A549 (cell line): Measurements from ENCODE around the gene SAT1.

ENCODE experiments used
- BHLHE40 ChIP-seq: IDR thresholded peaks from 2 replicates; pipeline ENCODE4 v1.6.1; 2012; ENCODE audit warnings: low read depth, low read length, inconsistent platforms
- CBX2 ChIP-seq: fragments of 200-600 bp; sonication (generic); IDR thresholded peaks from 2 replicates; pipeline ENCODE4 v1.6.1; 2016; ENCODE audit warnings: low read depth, mild to moderate bottlenecking, borderline replicate concordance
- CTCF ChIP-seq: fragments of >200 bp; sonication (Bioruptor Twin); formaldehyde crosslinking; IDR thresholded peaks from 3 replicates; pipeline ENCODE4 v1.5.1; 2016
- EP300 ChIP-seq, 2 experiments: fragments of >200 bp; sonication (Bioruptor Twin); formaldehyde crosslinking; IDR thresholded peaks; 2 replicates in 1 of 2; 3 replicates in 1 of 2; pipeline ENCODE4 v1.6.1; 2016 to 2017
- FOSL2 ChIP-seq, 2 experiments: fragments of 450-650 bp in 1 of 2; fragments of >200 bp in 1 of 2; sonication (Bioruptor Twin) in 1 of 2; formaldehyde crosslinking; IDR thresholded peaks; 2 replicates each; pipeline versions ENCODE4 v1.5.0 to v1.6.1; 2016 to 2020; ENCODE audit warnings: mild to moderate bottlenecking in 1 of 2, moderate library complexity in 1 of 2
- MAX ChIP-seq: IDR thresholded peaks from 2 replicates; pipeline ENCODE4 v1.6.1; 2012
- MYC ChIP-seq: IDR thresholded peaks from 2 replicates; pipeline ENCODE4 v1.6.1; 2012; ENCODE audit warnings: mild to moderate bottlenecking, inconsistent platforms, low read length, improper control_type of control experiment, borderline replicate concordance
- RAD21 ChIP-seq, 2 experiments: fragments of >200 bp in 1 of 2; sonication (Bioruptor Twin) in 1 of 2; formaldehyde crosslinking in 1 of 2; IDR thresholded peaks in 1 of 2; conservative IDR thresholded peaks in 1 of 2; 2 replicates in 1 of 2; 3 replicates in 1 of 2; pipeline ENCODE4 v1.6.1; 2012 to 2018; ENCODE audit warnings: inconsistent platforms in 1 of 2

DNA sequence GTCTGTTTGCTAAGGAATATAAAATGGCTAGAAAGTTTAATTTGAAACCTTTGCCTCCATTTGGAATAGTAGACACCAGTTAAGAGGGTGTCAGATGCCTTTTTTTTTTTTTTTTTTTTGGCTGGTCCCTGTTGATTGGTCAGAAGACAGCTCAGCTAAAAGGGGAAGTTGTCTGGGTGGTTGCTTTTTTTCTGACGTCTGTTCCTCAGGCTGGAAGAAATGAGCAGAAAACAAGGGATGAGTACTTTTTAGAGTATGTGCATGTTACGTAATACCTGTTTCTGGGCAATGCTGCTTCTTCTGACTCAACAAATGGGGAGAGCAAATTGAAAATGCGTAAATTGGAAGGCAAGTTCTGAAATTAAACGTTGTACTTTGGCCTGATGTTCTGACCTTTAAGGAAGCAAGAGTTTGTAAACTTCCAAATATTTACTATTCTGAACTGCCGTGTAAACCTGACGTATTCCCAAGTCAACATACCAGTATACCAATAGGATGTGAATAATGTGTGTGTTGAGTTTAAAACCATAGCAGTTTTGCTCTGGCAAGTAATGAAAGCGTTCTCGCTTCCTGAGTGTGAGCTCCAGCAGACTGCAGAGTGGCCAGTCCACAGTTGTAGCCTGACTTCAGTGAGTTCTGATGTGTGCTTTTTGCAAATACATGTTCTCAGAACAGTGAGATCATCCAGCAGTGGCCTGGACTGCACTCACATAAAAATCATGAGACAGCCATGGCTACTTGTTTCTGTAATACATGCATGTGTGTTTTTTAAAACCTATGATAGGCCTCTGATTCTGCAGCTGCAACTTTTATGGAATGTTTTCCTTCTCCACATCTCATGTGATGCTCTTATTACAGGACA lies 1.7 kb downstream of the SAT1 start:
- TF ChIP-seq FOSL2 (IDR thresholded peaks at IDR 0.05) (no peak), FOSL2 (CRISPR knock-in tag; IDR thresholded peaks at IDR 0.05) (no peak), CTCF (no peak), RAD21 (conservative IDR thresholded peaks at IDR 0.05 in 1 of 2, IDR thresholded peaks at IDR 0.05 in 1 of 2) (no peak), MAX (no peak), MYC (no peak), EP300 (IDR thresholded peaks at IDR 0.05) (no peak), CBX2 (no peak), BHLHE40 (no peak)
